Upper lobe of right lung (tissue), 1 donor: ENCODE data around the gene SLFN12L. TPM values are rescaled to one million over a fixed set of nuclear protein-coding genes. Genes with fewer than 3 reads are reported as not detected.

Experiments used
- ATAC-seq: fragments of 200-7000 bp; cut with Tn5 transposase; one replicate; pipeline ENCODE4 v1.9.1; 2020; ENCODE audit warnings: mild to moderate bottlenecking, moderate library complexity
- DNase-seq: peaks from one replicate; pipeline ENCODE4 v3.0.0-alpha.2; 2020
- H3K27ac ChIP-seq: fragments of 200-600 bp; one replicate; pipeline ENCODE4 v1.8.0; 2022
- H3K27me3 ChIP-seq: fragments of 200-600 bp; one replicate; pipeline ENCODE4 v1.8.0; 2022; ENCODE audit warnings: mild to moderate bottlenecking
- H3K36me3 ChIP-seq: fragments of 200-600 bp; one replicate; pipeline ENCODE4 v1.8.0; 2022
- H3K4me1 ChIP-seq: fragments of 200-600 bp; one replicate; pipeline ENCODE4 v1.8.0; 2022
- H3K4me3 ChIP-seq: fragments of 200-600 bp; one replicate; pipeline ENCODE4 v1.8.0; 2022; ENCODE audit warnings: mild to moderate bottlenecking
- H3K9me3 ChIP-seq: fragments of 200-600 bp; one replicate; pipeline ENCODE4 v1.8.0; 2022
- intact Hi-C: fragments of 100-400 bp; cut with DNase I; formaldehyde crosslinking; loops from one replicate; pipeline ENCODE4 v1.11.0; 2022
- total RNA-seq: library from RNA; stranded (reverse); fragmentation: NEBNext Ultra II Directional; extraction: Animal tissue kit (Norgen Biotek cat#: 25700); gene quantifications from one replicate; pipeline ENCODE4 v1.2.1, GENCODE V29; 2021
- TF ChIP-seq, protein P1 (sequence below): fragments of 200-600 bp; IDR thresholded peaks from one replicate; pipeline ENCODE4 v1.8.0; 2022; ENCODE audit warnings: antibody characterized with exemption
- donor health status: DM: no; HTN: yes; CAD: no; lungs with severe emphysema.

Gene SLFN12L
- total RNA-seq, 1 donor from 2014 or later = 5.1 TPM

GRCh38 chr17:35560703-35561102 is 23.2 kb upstream of the SLFN12L start, which contains the start of gene SLFN14:
SLFN14 (minus strand) TSS chr17:35560819; CDS start chr17:35558062, 2,757 bp downstream.
- no peak within 1 kb of the TSS for H3K4me3 ChIP-seq
- no peaks in the 10 kb centered on the region for H3K27me3 ChIP-seq
- H3K36me3 ChIP-seq = no peaks in the 10 kb centered on the region
- DNase-seq (no peak), ATAC-seq (peak; percentile 43)
- intact Hi-C loops = no loop called here
- H3K9me3 ChIP-seq = no peaks in the 10 kb centered on the region
- no peak within 1 kb of the TSS for H3K27ac ChIP-seq
- TF ChIP-seq, protein P1, sequence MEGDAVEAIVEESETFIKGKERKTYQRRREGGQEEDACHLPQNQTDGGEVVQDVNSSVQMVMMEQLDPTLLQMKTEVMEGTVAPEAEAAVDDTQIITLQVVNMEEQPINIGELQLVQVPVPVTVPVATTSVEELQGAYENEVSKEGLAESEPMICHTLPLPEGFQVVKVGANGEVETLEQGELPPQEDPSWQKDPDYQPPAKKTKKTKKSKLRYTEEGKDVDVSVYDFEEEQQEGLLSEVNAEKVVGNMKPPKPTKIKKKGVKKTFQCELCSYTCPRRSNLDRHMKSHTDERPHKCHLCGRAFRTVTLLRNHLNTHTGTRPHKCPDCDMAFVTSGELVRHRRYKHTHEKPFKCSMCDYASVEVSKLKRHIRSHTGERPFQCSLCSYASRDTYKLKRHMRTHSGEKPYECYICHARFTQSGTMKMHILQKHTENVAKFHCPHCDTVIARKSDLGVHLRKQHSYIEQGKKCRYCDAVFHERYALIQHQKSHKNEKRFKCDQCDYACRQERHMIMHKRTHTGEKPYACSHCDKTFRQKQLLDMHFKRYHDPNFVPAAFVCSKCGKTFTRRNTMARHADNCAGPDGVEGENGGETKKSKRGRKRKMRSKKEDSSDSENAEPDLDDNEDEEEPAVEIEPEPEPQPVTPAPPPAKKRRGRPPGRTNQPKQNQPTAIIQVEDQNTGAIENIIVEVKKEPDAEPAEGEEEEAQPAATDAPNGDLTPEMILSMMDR = no peak
- H3K4me1 ChIP-seq = no peaks in the 10 kb centered on the region

- no peak overlapping the region for H3K27ac ChIP-seq
- H3K36me3 ChIP-seq = no peaks in the 10 kb centered on the region
- H3K4me3 ChIP-seq = no peak overlapping the region
- no peaks in the 10 kb centered on the region for H3K4me1 ChIP-seq
- DNase-seq (no peak), ATAC-seq (no peak)
- no peaks in the 10 kb centered on the region for H3K27me3 ChIP-seq
- intact Hi-C loops = no loop called here
- no peaks in the 10 kb centered on the region for H3K9me3 ChIP-seq
- TF ChIP-seq, protein P1 = no peak
Measured at GRCh38 chr17:35559495-35560210, 22.2 kb upstream of the SLFN12L start.

DNA sequence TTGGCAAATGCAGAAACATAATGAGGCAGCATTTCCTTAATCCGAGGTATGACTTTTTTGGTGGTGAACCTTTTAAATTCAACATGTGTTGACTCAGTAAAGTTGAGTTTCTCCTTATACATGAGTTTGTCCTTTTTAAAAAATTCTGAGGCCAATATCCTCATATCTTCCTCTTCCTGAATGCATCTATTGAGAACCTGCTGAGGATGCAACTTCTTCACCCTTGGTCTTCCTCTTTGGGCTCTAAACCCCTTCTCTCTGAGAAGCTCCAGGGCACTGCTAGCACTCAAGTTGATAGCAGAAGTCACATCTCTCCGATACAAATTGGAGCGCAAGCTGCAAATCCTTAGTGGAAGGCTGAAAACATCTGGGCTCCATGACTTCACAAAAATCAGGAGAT is 19.9 kb upstream of the SLFN12L start:
- TF ChIP-seq, protein P1 = no peak
- Histone ChIP-seq H3K4me1 (no peaks in the 10 kb centered on the region), H3K27me3 (no peaks in the 10 kb centered on the region), H3K9me3 (no peaks in the 10 kb centered on the region), H3K36me3 (no peaks in the 10 kb centered on the region), H3K4me3 (no peak overlapping the region), H3K27ac (no peak overlapping the region)
- DNase-seq (no peak), ATAC-seq (no peak)
- intact Hi-C loops = no loop called here

- Histone ChIP-seq H3K27me3 (no peaks in the 10 kb centered on the region), H3K27ac (no peak overlapping the region), H3K4me1 (no peaks in the 10 kb centered on the region), H3K4me3 (no peak overlapping the region), H3K36me3 (no peaks in the 10 kb centered on the region), H3K9me3 (no peaks in the 10 kb centered on the region)
- intact Hi-C loops = no loop called here
- TF ChIP-seq, protein P1 = peak; percentile 14
- ATAC-seq (no peak), DNase-seq (no peak)
Measured at GRCh38 chr17:35555691-35556090, 18.2 kb upstream of the SLFN12L start.

DNA sequence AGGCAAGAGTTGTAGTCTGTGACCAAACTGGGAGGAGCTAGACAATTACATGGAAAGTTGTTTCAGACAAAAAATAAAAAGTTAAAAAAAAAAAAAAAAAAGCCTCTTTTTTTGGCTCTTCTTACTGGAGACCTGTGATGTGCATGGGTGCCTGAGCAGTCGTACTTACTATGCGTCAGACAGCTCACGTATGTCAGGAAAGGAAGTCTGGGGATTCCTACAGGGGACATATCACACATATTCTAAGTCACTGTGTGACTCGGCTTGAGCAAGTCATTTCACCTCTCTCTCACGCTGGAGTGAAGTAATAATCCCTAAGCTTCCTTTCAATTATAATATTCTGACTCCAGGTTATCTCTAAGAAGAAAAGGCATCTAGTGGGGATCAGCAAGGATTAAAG is 17.2 kb upstream of the SLFN12L start:
- no peaks in the 10 kb centered on the region for H3K27me3 ChIP-seq
- H3K36me3 ChIP-seq = no peaks in the 10 kb centered on the region
- H3K27ac ChIP-seq = no peak overlapping the region
- no peak overlapping the region for H3K4me3 ChIP-seq
- TF ChIP-seq, protein P1 = no peak
- H3K9me3 ChIP-seq = no peaks in the 10 kb centered on the region
- DNase-seq (no peak), ATAC-seq (no peak)
- intact Hi-C loops = no loop called here
- H3K4me1 ChIP-seq = no peaks in the 10 kb centered on the region
